Stimulated activated naive CD4-positive, alpha-beta T cell treated with Interleukin-2 at 50 U/mL for 16 hours (primary cell): Measurements from ENCODE around the gene PCTP.

Experiments used
- DNase-seq: peaks from one replicate; lab custom pipeline; 2025; lab: John Stamatoyannopoulos, UW

Gene PCTP

GRCh38 chr17:55757659-55758058, 6.8 kb downstream of the PCTP start:
- DNase-seq, result no peak

DNA sequence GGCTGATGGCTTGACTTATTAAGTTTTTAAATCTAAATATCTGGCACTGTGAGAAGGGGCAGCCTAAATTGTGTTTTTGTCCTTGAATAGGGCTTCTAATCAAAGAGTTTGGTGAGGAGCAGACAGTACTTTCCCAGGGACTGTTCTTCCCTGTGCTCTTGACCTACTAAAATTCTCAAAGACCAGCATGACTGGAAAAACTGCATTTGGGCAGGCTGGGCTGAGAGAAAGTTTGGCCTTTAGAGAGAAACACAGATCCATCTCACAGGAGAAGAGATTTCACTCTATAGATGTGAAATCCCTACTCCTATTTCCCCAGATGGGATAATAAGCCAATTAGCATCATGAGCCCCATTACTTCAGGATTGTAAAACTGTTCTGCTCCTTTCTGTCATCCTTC, 7.3 kb downstream of the PCTP start:
- DNase-seq, result no peak

DNA sequence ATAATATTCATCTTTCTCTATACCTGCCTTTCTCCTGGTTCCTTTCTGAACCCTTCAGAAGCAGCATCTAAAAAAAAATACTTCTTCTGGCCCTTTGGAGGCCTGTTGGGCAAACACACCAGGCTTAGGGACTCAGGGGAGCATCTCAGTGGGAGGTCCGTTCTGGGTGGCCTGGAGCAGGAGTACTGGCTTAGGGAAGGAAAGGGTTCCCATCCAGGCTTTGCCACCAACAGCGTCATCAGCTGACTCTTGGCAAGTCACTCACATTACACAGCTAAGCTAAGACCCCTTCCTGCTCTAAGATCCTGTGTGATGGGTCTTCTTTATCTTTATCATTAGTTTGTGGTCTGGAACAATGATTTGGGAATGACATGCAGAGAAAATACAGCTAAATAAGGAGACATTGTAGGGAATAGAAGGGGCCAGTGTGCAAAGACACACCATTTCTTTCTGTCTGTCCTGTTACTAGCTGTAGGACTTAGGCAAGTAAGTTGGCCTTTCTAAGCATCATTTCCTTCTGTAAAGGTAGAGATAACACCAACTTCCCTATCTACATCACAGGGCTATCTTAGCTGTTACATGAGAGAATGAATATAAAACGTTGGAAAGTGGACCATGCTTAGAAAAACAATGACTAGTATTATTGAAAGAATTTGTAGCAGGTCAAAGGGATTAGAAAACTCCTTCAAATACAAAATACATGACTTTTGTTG, 9.9 kb downstream of the PCTP start:
- DNase-seq, result no peak

DNA sequence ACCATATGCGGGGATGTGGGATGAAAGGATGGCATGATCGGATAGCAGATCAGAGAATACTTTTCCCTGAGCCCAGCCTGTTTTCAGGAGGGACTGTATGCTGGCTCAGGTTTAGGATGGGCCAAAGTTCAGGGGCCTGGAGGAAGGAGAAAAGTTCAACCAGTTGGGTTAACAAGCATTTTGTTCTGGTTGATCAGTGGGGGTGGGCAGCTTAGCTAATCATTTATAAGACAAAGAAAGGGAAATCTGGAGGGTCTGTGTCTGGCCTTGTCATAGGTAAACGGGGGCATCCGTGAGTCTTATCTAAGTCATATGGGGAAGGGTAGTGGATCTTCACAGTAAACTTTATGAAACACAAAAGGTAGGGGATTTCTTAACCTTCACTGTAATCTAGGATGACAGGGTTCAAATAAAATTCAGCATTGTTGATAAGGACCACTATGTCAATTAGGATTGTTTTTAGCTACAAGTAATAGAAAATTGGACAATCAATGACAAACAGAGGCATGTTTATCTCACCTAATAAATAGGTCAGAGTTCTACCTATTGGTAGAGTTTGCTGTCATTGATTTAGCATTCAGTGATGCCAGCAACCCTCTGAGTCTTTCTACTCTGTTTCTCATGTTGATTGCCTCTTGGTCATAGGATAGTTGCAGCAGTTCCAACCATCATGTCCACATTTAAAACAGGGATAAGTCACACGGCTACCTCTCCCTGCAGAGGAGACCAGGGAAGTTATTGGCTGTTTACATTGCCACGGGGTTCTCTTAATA, 11.4 kb downstream of the PCTP start:
- no peak for DNase-seq

DNA sequence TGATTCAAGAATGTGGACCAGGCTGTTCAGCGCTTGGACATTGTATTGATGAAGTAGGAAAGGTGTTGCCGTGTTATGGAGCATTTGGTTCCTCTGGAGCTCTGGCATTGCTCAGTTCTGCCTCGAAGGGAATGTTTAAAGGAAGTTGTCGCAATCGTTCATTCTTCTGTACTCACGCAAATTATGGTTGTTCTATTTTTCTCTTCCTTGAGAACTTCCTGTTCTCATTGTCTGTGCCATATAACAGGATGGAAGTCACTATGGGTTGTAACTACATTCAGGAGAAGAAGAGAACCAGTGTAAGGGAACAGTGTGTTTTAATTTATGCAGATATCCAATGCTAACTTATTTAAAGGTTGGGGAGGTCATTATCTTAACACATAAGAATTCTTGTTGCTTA, 13.0 kb downstream of the PCTP start:
- no peak for DNase-seq

GRCh38 chr17:55764610-55765009, 13.8 kb downstream of the PCTP start:
- no peak for DNase-seq

DNA sequence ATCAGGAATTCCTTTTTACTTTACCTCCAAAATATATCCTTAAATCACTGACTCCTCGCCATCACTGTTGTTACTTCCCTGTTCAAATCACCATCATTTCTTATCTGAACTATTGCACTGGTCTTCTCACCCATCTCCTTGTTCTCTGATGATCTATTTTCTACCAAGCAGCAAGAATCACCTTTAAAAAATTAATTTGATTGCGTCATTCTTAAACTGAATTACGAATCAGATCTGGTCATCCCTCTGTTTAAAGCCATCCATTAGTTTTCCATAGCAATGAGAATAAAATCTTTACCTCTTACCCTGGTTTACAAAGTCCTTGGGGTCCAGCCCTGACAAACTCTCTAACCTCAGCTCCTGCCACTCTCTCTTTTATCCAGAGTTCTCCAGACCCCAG, 14.6 kb downstream of the PCTP start:
- DNase-seq, result no peak

DNA sequence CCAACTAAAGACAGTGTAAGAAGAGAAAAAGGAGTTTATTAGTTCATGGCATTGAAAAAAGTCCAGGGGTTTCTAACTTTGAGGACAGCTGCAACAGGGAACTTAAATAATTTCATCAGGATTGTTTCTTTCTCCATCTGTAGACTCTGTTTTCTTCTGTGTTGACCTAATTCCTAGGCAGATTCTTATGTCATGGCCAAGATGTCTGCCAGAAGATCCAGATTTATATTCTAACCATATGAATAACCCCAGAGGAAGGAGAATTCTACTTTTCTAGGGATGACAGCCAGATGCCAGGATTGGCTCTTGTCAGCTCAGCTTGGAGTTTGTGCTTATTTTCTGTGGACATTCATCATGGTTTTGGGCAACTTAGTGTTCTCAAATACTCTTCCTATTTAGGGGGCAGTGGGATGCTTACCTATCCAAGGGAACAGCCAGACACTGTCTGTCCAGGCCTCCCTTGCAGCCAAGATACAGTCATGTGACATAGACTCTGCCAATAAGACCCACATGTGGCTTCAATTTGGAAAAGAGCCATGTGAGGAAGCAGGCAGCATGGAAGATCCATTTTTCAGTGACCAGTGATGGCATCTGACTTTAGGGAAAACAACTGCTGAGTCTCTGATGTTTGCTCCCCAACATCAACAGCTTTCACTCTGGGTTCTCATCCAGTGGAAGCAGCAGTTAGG, 18.2 kb downstream of the PCTP start:
- DNase-seq, result no peak

DNA sequence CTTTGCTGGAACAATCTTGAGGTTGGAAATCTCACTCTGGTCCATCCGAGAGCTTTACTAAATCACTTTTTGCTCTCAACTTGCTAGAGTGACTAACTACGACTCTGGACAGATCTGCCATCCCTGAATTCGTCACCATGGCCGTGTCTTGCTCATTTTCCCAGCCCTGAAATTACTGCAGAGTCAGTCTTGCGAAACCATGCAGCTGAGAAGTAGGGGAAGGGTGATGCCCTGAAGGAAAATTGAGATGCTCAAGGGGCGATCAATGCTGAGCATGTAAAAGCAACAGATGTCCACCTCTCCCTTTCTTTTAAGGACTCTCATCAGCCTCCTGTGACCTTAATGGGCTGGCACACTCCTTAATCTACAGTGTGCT, 18.8 kb downstream of the PCTP start:
- no peak for DNase-seq

DNA sequence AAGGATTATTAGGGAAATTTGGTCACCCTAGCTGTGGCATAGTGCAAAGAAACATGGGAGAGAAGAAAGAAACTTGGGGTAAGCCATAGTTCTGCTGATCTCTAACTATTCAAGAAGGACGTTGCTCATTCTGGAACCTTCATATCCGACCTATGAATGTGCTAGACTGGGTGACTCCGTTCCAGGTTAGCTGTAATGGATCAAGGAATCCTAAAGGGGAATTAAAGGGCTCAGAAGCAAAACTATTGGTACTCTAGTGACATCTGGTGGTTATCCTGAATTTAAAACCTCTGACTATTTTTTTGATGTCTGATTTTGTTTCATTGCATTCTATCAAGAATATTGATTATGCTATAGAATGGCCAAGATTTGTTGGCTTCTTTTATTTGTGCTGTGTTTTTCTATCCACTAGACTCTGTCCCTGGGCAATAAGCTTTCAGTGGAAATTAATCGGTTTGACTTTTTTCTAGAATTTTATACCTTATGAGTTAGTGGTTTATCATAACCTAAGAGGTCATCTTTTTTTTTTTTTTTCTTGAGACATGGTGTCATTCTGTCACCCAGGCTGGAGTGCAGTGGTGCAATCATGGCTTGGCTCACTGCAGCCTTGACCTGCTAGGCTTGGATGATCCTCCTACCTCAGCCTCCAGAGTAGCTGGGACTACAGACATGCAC, 19.5 kb downstream of the PCTP start:
- no peak for DNase-seq

DNA sequence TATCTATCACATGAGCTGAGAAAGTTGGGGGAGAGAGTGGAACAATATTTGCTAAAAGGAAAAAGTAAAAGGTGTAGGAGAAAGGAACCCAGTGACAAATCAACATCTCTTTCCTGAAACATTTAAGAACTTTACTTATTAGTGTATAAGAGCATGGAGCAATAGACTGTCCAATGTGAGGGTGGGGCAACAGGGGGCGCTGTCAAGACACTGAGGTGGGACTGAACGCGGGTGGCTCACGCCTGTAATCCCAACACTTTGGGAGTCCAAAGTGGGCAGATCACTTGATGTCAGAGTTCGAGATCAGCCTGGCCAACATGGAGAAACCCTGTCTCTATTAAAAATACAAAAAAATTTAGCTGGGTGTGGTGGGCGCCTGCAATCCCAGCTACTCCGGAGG, 21.2 kb downstream of the PCTP start:
- DNase-seq, result no peak

- no peak for DNase-seq
Measured at GRCh38 chr17:55773671-55774070, 22.8 kb downstream of the PCTP start.

DNA sequence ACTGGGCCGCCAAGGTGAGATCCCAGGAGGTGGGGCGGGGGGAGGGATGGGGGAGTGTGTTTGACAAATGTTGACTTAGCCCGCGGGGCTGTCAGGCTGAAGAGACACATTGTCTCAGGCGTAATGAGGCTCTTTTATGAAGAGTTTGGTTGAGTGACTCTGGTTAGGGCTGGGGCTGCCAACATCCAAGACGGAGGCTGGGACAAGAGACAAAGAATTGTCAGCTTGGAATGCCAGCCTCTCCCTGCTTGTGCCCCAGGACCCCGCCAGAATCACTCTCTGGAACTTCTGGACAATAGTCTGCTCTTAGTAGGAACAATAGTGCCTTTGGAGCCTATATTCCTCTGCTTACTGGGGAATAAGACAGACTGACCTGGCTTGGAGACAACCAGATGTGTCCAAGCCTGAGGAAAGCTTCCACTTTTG, 24.0 kb downstream of the PCTP start:
- no peak for DNase-seq

DNA sequence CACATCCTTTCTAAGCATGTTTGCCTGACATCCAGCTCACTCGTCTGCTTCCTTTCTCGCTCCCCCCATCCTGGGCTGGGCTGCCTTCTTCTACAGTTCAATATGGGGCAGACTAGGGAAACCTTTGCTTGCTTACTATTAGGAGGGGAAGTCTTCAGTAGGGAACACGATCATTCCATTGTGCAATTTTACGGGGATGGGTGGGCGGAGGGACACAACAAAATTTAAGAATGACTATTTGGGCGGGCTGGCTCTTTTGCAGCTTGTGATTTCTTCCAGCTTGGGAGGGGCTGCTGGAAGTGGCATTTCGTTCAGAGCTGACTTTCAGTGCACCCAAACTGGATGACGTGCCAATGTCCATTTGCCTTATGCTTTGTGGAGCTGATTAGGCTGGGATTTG, 25.4 kb downstream of the PCTP start:
- no peak for DNase-seq

DNA sequence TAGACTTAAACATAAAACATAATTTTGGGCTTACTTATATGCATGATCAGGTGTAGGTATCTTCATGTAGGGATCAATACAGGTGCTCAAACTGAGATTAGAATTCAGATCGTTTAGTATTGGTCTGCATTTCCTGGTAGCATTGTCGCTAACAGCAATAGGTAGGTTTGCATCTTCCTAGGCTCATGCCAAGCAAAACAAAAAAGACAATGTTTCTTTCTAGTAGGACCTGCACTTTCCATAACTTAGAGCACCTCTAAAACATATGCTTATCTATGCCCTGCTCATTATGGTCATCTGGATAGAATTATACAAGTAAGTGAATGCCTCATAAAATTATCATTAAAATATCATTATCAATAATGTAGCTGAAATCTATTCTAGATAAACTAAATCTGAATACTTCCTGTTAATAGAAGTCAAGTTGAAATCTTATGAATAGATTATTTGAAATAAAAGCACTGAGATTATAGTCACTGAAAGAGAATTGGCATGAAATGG, 26.7 kb downstream of the PCTP start:
- no peak for DNase-seq

DNA sequence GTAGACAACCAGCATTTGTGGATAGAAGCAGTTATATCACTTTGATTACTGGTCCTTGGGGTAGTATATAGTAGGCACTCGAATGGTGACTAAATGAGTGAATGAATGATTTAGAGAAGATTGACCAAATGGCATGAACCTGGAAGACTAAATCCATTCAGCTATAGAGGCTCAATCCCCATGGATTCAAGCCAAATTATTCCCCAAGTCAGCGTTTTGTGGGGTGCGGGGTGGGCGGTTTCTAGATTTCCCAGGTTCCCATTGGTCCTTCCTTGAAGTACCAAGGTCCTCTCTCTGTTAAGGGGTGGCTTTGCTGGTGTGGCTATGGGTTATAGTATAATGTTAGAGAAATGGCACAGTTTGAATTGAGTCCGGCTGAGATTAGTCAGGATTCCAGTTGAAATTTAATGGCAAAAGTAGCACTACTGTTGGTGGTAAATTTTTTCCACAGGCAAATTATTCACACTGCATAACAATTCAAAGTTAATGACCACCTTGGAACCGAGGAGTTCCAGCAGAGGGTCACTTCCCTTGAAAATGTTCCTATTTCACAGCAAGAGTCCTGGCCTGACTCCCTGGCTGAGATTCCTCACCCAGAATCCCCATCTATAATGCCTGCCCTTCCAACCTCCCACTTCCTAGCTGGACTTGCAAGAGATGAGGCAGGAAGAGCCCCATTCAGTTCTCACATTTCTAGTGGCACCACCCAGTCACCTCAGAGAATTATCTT, 27.7 kb downstream of the PCTP start:
- DNase-seq, result no peak

DNA sequence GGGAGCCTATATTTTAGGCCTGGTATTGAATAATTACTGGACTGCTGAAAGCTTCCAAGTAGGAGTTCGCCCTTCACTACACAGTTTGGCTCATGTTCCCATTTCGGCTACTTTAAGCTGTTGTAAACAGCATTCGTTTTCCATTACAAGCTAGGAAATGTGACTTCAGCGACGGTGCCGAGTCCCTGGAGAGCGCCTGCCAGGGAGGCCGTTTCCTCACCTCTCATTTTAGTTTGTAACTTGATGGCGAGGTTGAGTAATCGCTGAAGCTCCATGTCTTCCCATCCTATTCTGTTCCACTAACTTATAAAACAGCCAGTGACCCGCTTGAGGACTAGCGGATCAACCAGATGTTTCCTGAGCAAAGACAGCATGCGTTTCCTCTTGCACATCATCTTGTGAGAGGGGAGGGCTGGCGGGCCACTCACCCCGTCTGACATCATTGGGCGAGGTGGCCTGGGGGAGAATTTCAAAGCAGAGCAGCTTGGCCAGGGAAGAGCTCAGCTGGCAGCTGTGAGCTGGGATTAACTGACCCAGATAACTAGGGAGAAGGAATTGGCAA, 32.9 kb downstream of the PCTP start:
- no peak for DNase-seq

- DNase-seq, result no peak
Measured at GRCh38 chr17:55784666-55785065, 33.8 kb downstream of the PCTP start.

DNA sequence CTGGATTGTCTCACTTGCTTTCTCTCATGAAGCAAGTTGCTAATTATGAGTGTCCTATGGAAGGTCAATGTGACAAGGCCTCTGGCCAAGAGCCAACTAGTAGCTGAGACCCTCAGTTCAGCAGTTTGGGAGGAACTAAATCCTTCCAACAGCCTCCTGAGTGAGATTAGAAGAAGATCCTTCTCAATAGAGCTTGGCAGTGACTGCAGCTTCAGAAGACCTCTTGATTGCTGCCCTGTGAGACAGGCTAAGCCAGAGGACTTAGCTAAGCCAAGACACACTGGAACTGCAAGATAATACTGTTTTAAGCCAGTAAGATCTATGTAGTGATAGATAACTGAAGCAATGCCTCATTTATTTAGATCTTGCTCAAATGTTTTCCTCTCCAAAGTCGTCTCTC, 34.3 kb downstream of the PCTP start:
- DNase-seq, result no peak

- DNase-seq, result no peak
Measured at GRCh38 chr17:55793272-55793671, 42.4 kb downstream of the PCTP start.

DNA sequence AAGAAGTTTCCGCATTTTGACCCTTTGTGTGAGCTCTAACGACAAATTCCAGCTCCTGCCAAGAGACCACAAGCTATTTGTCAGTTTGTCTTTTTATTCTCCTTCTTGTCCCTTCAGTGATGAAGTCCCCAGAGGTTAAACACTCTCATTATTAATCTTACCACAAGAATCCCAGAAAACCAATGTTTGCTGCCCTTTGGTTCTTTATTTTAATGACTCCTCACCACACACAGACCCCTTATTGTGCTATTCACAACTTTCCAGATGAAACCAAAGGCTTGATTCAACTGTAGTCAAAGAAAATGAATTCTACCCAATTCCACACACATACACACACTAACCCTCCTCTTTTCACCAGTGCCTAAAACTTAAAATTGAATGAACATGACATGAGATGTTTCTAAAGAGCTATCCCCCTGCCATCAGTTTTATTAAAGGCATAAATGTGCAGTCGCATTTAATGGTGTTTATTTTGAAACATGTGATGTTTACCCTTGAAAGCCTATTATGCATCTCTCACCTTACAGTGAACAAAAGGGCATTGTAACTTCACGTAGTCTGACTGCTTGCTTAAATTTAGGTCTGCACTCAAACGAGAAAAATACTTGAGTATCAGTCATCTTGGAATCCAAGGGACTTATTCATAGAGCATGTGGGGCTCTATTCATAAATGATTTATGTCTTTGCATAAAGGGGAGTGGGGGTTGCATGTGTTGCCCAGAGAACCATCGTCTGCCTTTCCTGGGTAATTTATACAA, 44.1 kb downstream of the PCTP start:
- no peak for DNase-seq
